Measurements from ENCODE around the gene KCNQ1.
A peak's percentile ranks its signal among the peaks of the same experiment; 100 is the strongest.

Gene KCNQ1

DNA sequence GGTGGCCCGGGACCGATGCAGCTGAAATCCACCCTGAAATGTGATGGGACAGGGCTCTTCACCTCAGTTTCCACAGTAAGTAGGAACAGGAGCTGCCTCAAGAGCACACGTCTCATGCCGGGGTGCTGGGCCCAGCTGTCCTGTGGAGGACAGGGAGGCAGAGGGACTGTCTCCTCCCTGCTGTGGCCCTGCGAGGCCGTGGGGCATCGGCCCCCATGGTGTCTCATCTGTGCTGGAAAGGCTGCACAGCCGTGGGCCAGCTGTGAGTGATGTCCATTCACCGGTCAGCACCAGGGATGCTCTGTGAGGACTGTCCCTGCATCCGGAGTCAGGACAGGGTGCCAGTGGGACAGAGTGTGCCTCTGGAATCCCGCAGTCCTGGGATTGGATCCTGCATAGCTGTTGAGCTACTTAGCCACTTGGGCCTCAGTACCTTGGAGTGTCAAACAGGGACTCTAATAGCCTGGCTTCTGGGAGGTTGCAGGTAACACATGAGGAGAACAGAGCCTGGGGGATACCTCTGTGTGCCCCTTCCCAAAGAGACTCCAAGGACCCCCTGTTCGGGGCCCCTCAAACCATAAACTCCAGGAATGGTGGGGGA is 17.0 kb upstream of the KCNQ1 start:
- in situ Hi-C loops (cut with HindIII; ENCODE audit: low sequenced_read_pairs) = no loop called here
- H3K4me3 ChIP-seq (ENCODE audit: low read depth, low read length) = no peak overlapping the region
- no peak for DNase-seq (ENCODE audit: low read depth)
- TF ChIP-seq, protein P1, sequence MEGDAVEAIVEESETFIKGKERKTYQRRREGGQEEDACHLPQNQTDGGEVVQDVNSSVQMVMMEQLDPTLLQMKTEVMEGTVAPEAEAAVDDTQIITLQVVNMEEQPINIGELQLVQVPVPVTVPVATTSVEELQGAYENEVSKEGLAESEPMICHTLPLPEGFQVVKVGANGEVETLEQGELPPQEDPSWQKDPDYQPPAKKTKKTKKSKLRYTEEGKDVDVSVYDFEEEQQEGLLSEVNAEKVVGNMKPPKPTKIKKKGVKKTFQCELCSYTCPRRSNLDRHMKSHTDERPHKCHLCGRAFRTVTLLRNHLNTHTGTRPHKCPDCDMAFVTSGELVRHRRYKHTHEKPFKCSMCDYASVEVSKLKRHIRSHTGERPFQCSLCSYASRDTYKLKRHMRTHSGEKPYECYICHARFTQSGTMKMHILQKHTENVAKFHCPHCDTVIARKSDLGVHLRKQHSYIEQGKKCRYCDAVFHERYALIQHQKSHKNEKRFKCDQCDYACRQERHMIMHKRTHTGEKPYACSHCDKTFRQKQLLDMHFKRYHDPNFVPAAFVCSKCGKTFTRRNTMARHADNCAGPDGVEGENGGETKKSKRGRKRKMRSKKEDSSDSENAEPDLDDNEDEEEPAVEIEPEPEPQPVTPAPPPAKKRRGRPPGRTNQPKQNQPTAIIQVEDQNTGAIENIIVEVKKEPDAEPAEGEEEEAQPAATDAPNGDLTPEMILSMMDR (IDR thresholded peaks at IDR 0.05; ENCODE audit: low read depth, low read length, missing control alignments) = no peak

DNA sequence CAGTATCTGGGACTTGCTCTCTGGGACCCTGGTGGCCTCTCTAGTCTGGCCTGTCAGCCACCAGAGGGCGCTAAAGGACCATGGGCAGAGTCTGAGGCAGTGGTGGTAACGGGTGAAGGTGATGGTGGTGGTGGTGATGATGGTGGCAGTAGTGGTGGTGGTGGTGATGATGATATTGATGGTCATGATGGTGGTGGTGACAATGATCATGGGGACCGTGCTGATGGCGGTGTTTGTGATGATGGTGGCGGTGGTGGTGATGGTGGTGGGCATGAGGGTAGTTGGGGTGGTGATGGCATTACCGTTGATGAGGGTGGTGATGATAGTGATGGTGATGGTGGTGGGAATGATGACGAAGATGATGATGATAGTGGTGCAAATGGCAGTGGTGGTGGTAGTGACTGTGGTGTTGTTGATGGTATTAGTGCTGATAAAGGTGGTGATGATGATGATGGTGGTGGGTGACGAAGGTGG is 16.4 kb upstream of the KCNQ1 start:
- H3K4me3 ChIP-seq (ENCODE audit: low read depth, low read length) = no peak overlapping the region
- in situ Hi-C loops (cut with HindIII; ENCODE audit: low sequenced_read_pairs) = no loop called here
- DNase-seq (ENCODE audit: low read depth) = peak; percentile 13
- TF ChIP-seq, protein P1 (IDR thresholded peaks at IDR 0.05; ENCODE audit: low read depth, low read length, missing control alignments) = peak; percentile 79

DNA sequence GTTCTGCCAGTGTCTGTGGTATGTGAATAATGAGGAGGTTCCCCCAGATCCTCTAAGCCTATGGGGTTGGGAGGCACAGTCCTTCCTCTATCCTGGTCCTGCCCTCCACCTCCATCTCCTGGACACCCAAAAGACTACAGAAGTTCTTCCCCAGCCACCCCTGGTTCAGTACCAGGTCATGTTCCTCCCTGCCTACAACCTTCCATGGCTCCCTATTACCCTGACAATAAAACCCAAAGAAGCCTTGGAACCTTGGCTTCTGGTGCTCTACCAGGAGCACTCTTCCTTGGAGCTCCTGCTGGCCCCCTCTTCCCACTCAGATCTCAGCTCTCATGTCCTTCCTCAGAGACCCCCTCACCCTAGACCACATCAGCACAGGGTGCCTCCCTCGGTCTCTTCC is 13.4 kb upstream of the KCNQ1 start:
- TF ChIP-seq, protein P1 (IDR thresholded peaks at IDR 0.05; ENCODE audit: low read depth, low read length, missing control alignments) = no peak
- in situ Hi-C loops (cut with HindIII; ENCODE audit: low sequenced_read_pairs) = no loop called here

DNA sequence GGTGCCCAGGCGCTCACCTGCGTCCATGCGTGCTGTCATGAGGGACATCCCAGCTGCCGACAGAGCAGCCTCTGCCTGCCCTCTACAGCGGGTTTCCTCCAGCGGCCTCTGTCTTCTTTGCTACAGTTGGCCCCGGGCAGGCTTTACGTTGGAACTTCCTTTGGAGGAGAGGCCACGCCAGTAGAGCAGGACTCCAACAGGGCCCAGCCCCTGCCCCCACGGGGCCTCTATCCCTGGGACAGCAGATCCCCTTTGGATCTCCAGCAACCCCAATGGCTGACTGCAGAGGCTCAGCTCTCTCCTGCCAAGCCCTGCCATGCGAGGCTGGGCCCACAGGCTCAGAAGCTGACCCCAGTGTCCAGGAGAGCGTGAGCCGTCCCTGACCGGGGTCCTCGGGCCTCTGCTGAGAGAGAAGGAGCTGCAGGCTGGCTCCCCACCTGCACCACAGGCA is 12.6 kb upstream of the KCNQ1 start:
- TF ChIP-seq, protein P1 (IDR thresholded peaks at IDR 0.05; ENCODE audit: low read depth, low read length, missing control alignments) = no peak
- no peak overlapping the region for H3K4me3 ChIP-seq (ENCODE audit: low read depth, low read length)
- DNase-seq (ENCODE audit: low read depth) = no peak
- in situ Hi-C loops (cut with HindIII; ENCODE audit: low sequenced_read_pairs) = no loop called here

More for the DNA sequence above, 13.4 kb upstream of the KCNQ1 start:
- no peak for DNase-seq (ENCODE audit: low read depth)
- H3K4me3 ChIP-seq (ENCODE audit: low read depth, low read length) = no peak overlapping the region

DNA sequence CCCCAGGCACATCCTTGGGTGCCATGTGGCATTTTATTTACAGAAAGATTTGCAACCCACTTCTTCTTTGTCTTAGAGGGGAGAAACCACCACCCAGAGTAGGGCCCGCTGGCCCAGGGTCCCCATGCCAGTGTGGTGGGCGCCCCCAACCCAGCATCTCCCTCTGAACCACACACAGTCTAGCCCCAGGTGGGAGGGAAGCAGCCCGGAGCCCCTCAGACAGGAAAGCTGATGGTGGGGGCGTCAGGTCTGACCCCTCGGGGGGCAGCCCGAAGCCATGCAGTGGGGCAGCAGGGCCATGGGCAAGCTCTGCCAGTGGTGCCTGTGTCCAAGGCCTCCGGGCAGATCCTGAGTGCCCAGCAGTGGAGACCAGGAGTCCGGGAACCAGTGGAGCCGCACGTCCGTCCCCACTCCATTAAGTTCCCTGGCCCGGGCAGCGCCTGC is 12.2 kb upstream of the KCNQ1 start:
- TF ChIP-seq, protein P1 (IDR thresholded peaks at IDR 0.05; ENCODE audit: low read depth, low read length, missing control alignments) = no peak
- in situ Hi-C loops (cut with HindIII; ENCODE audit: low sequenced_read_pairs) = no loop called here
- no peak overlapping the region for H3K4me3 ChIP-seq (ENCODE audit: low read depth, low read length)
- DNase-seq (ENCODE audit: low read depth) = no peak

DNA sequence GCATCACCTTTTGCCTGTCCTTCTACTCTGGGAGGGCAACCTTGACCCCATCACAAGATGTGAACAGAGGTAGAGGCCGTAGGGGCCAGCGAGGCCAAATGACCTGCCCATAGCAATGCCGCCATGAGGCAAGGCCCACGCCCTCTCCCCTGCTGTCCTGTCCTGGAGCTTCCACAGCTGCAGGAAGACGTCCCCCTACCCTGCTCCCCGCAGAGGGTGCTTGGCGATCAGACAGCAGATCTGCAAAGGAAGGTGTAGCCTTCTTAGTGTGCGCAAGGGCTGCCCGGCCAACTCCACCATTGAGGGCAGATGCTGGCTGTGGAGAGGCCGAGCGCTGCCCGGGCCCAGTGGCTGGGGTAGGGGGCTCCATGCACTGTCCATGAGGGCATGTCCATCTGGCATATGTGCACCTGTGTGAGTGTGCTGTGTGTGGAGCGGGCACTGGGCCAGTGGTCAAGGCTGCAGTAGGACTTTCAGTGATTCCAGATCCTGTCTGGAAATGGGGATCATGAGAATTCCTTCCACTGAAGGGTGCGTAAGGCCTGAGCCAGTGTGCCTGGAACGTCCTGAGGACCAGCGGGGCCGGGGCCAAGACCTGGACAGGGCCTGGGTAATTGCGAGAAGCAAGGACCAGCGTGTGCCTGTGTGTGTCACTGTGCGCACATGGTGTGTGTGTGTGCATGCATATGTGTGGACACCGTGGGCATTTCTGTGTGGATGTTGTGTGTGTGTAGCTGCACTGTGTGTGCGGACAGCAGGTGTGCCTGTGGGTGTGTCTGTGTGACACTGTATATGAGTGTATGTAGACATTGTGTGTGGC is 11.5 kb upstream of the KCNQ1 start:
- DNase-seq (ENCODE audit: low read depth) = no peak
- H3K4me3 ChIP-seq (ENCODE audit: low read depth, low read length) = no peak overlapping the region
- in situ Hi-C loops (cut with HindIII; ENCODE audit: low sequenced_read_pairs) = no loop called here
- TF ChIP-seq, protein P1 (IDR thresholded peaks at IDR 0.05; ENCODE audit: low read depth, low read length, missing control alignments) = no peak

All from astrocyte of the cerebellum (primary cell).